Activated naive CD8-positive, alpha-beta T cell treated with anti-CD3 and anti-CD28 coated beads, Interleukin-2, amount 50 U/mL, for 16 hours (primary cell): ENCODE measurements around the gene VRTN.
A peak's percentile ranks its signal among the peaks of the same experiment; 100 is the strongest.
"Not testable (repeated sequence)": the region's sequence is repeated elsewhere in the genome, so short reads cannot be mapped to it uniquely, and the experiment has no call there.

ENCODE experiments used
- DNase-seq: peaks from one replicate; pipeline ENCODE4 v3.0.0-alpha.2; 2020; ENCODE audit warnings: low read depth, low spot score

Gene VRTN, protein sequence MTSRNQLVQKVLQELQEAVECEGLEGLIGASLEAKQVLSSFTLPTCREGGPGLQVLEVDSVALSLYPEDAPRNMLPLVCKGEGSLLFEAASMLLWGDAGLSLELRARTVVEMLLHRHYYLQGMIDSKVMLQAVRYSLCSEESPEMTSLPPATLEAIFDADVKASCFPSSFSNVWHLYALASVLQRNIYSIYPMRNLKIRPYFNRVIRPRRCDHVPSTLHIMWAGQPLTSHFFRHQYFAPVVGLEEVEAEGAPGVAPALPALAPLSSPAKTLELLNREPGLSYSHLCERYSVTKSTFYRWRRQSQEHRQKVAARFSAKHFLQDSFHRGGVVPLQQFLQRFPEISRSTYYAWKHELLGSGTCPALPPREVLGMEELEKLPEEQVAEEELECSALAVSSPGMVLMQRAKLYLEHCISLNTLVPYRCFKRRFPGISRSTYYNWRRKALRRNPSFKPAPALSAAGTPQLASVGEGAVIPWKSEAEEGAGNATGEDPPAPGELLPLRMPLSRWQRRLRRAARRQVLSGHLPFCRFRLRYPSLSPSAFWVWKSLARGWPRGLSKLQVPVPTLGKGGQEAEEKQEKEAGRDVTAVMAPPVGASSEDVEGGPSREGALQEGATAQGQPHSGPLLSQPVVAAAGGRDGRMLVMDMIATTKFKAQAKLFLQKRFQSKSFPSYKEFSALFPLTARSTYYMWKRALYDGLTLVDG

DNA sequence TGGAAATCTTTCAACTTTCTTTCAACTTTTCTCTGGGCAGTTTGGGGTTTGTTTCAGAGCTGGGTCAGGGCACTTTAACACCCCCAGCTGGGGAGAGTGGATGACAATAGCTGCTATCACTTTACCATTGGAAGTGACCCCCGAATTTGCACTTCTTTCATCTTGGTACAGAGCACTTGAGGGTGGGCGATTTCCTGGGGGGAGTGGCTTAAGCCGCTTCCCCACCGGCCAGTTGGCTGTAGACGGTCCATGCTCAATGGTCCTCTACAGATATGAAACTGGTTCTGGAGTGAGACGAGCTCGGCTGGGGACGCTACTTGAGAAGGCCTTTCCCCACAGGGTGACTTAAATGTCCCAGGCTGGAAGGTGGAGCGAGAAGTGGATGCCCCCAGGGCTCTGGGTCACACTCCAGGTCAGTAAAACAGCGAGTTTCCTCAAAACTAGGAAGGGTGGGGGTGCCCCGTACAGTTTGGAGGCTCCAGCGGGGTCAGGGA lies at the start of gene VRTN:
Gene VRTN (plus strand): TSS at position 231 of the 494 bp plus-strand sequence. CDS start 8,313 bp downstream, outside the sequence.
- DNase-seq = no peak

DNA sequence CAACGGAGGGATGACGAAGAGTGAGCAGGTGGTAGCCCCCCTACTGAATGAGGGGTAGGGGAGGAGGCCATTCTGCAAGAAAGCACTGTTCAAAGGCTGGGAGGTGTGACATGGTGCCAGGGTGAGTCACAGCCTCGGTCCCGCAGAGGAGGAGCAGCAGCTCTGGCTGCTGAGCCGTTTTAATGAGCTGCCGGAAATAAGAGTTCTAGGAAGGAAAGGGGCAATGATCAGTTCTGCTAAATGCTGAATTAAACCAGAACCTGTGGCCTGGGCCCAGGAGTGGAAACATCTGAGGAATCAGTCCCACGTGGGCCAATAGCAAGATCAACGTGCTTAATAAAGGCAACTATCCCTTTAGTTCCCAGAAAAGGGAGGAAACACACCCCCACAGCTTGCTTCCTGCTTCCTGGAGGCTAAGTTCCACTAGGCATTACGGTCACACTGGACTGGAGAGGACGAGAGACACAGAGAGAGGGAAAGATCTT lies 49.2 kb upstream of the VRTN start:
- no peak for DNase-seq

DNA sequence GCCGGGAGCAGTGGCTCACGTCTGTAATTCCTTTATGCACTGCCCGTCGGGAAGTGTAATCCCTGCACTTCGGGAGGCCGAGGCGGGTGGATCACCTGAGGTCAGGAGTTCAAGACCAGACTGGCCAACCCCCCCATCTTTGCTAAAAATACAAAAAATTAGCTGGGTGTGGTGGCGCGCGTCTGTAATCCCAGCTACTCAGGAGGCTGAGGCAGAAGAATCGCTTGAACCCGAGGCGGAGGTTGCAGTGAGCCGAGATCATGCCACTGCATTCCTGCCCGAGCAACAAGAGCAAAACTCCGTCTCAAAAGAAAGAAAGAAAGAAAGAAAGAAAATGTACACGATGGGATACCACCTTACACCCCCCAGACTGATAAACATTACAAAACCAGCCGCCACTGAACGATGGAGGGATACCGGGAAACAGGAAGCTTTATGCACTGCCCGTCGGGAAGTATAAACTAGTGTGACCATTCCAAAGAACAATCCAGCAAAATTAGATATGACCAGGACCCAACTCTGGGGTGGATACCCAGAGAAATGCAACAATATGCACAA lies 46.6 kb upstream of the VRTN start:
- DNase-seq = no peak

DNA sequence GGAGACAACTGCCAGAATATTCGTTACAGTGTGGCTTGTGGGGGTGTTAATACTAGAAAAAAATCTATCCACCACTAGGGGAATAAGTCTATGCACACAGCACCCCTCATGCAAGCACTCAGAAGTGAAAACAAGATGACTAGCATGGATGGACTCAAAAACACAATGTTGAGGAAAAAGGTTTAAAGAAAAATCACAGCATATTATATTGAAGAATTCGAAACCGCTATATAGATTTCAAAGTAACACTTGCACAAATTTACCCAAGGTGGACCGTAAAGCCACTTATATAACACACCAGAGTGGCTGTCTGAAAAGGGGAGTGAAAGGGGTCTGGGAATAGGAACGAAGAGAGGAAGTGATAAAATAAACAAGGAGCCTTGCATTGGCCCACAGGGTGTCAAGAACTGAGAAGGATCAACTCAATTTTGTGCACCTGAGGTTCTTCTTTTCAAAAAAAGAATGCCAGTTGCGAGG lies 46.1 kb upstream of the VRTN start:
- no peak for DNase-seq

DNA sequence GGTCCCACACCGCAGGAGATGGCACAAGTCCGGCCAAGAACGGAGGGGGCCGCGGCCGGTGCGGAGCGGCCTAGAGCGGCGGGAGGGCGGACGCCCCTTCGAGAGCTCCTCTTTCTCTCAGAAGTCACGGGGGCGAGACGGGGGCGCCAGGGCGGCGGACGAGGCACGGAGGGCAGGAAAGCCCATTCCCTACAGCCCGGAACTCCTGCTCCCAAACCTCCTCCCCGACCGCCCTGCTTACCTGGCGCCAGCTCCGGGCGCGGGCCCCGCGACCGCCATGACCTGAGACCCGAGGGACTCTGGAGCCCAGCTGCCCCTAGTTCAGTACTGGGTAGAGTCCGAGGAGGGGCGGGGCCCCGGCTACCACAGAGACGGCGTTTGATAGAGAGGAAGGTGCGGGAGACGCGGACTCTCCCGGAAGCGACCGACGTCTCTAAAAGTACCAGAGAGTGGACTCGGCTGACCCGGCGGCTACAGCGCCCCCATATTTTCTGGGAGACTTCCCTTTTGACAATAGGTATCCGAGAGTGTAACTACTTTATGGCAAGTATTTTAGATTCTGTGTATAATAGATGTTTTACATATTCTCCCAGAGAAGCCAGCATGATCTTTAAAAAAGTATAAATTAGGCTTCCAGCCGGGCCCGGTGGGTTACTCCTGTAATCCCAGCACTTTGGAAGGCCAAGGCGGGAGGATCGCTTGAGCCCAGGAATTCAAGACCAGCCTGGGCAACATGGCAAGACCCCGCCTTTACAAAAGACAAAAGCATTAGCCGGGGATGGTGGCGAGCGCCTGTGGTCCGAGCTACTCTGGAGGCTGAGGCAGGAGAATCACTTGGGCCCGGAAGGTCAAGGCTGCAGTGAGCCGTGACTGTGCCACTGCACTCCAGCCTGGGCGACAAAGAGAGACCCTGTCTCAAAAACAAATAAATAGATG lies 45.4 kb upstream of the VRTN start, which contains the start of gene ABCD4:
Gene ABCD4 (minus strand): TSS at position 301 of the 936 bp plus-strand sequence. CDS start 22 bp downstream, at position 279.
- DNase-seq = peak; percentile 67

DNA sequence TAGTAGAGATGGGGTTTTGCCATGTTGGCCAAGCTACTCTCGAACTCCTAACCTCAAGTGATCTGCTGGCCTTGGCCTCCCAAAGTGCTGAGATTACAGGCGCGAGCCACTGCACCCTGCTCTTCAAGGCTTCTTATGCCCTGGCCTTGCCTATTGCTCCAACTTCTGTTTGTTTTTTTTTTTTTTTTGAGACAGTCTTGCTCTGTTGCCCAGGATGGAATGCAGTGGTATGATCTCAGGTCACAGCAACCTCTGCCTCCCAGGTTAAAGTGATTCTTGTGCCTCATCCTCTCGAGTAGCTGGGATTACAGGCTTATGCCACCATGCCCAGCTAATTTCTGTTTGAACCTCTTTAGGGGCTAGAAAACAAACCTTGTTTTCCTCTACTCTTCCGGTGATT lies 39.6 kb upstream of the VRTN start:
- DNase-seq = no peak

DNA sequence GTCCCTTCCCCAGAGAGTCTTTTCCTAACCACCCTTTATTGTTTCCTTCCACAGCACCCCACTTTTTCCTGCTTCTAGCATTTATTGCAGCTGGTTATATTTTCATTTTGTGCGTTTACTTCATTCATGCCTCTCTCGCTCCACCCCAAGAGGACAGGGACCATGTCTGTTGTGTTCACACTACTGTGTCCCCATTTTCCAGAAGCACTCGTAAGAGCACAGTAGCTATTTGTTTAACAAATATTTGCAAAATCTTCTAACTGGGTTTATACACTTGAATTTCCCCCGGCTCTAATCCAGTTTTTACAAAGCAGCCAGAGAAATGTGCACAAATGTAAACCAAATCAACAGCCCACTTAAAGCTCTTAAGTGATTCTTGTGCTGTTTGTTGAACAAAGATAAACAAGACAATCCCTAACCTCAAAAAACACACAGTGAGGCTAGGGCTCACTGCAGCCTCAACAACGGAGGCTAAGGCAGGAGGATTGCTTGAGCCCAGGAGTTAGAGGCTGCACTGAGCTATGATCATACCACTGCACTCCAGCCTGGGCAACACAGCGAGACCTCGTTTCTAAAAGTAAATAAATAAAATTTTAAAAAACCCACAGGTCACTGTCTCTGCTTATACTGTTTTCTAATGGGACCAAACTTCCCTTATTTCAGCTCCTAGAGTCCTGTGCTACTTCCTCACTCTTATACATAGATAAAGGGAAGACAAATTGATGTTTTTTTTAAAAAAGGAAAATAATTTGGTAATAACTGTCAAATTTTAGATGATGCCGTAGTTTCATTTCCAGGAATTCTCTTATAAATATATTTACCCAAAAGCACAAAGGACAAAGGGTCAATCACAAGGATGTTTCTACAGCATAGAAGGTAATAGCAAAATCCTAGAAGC lies 38.9 kb upstream of the VRTN start:
- no peak for DNase-seq

DNA sequence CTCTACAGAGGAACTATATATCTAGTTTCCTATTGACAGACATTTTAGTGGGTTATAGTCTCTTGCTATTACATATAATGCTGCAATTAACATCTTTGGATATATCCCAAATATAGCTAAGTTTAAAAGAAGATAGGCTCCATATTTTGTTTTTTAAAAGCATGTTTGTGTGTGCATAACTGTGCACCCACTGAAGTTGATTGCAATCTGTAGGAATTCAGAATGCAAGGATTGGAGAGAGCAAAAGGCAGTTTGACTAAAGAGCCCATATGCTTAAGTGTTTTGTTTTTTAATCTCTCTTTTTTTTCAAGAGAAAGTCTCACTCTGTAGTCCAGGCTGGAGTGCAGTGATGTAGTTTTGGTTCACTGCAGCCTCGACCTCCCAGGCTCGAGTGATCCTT lies 36.1 kb upstream of the VRTN start:
- DNase-seq = no peak

DNA sequence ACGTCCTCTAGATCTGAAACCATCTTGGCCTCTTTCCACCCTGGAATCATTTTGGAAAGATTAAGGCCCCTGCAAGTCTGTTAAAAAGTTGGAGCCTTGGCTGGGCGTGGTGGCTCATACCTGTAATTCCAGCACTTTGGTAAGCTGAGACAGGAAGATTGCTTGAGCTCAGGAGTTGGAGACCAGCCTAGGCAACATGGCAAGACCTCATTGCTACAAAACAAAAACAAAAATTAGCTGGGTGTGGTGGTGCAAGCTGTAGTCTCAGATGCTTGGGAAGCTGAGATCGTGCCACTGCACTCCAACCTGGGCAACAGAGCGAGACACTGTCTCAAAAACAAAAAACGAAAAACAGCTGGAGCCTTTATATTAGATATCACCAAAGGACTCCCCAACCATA lies 34.7 kb upstream of the VRTN start:
- DNase-seq = no peak

DNA sequence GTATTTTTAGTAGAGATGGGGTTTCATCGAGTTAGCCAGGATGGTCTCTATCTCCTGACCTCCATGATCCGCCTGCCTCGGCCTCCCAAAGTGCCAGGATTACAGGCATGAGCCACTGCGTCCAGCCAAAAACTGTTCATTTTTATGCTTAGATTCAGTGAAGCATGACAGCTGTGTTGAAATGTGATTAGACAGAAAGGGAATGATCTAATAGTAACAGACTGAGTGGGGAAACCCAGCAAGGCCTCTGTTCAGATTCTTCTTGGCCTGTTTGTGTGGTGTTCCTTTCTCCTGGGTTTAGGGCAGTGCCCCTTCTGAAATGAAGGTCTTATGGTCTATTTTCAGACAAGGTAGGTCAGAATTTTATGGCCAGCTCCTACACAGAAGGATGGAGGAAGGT lies 33.7 kb upstream of the VRTN start:
- no peak for DNase-seq

DNA sequence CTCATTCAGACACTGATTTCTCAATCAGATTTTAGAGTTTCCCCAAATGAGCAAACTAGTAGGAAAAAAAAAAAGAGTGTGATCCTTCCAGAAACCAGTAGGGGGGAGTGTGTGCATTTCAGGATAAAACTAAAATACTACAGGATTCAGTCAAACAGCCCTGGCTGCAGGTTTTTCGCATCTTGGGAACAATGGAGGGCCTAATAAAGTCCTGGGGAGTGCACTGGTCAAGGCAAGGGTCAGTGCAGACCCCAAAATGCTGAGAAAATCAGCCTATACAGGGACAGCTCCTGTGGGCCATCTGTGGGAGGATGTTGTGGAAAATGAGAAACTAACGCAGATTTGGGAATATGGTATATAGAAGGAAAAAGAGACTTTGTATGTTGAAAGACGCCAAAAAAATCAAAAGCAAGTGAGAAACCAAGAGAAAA lies 23.3 kb upstream of the VRTN start:
- DNase-seq = no peak

DNA sequence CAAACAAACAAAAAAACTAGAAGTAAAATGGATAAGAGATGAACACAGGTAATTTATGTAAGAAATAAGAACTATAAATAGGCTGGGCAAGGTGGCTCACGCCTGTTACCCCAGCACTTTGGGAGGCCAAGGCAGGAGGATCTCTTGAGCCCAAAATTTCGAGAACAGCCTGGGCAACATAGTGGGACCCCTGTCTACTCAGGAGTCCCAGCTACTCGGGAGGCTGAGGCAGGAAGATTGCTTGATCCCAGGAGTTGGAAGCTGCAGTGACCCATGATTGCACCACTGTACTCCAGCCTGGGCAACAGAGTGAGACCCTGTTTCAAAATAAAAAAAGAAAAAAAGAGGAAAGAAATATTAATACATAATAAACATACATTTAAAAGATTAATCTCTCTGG lies 22.8 kb upstream of the VRTN start:
- DNase-seq = no peak

DNA sequence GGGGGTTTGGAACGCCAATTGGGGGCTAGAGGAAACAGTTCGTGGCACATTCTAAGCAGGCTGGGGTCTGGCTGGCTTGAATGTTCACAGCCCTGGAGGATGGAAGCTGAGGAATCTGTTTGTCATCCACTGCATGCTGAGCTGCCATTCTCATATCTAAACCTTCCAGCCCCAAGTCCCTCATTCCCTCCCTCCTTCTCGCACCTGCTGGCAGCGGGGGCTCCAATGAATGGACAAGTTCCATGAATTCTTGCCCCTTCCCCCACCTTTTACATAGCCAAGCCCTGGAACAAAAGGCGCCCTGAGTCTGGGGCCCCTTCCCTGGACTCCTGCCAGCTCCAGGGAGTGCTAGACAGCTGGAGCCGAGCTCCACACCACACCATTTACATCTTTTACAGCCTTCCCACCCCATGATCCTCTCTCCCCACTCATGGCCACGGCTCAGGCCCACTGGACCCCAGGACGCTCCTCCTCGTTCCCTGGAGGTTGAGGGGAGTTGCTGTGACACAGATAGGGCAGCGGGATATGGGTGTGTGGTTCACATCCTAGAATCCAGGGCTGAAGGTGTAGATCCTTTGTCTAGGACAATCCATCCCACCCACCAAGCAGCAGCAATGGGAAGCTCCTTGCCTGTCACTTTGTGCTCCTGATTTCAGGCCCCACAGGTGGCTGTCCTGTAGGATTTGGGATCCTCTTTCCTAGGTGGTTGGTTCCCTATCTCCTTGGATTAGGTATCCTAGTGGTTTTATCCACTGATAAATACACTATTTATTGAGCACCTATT lies 21.7 kb upstream of the VRTN start:
- no peak for DNase-seq

DNA sequence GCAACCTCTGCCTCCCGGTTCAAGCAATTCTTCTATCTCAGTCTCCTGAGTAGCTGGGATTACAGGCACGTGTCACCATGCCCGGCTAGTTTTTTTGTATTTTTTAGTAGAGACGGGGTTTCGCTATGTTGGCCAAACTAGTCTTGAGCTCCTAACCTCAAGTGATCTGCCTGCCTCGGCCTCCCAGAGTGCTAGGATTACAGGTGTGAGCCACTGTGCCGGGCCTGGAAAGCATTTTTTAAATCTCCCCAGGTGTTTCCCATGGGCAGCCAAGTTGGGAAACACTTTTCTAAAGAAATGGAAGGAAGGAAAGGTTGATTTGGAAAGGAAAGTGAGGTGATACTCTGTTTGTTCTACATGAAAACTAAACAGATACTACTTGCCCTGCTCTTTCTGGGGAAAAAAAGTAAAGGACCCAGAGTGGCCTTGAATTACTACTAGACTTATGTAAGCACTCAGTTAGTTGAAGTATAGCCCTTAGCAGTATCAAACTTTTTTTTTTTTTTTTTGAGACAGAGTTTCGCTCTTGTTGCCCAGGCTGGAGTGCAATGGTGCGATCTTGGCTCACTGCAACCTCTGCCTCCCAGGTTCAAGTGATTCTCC lies 18.2 kb upstream of the VRTN start:
- not testable (repeated sequence) for DNase-seq

DNA sequence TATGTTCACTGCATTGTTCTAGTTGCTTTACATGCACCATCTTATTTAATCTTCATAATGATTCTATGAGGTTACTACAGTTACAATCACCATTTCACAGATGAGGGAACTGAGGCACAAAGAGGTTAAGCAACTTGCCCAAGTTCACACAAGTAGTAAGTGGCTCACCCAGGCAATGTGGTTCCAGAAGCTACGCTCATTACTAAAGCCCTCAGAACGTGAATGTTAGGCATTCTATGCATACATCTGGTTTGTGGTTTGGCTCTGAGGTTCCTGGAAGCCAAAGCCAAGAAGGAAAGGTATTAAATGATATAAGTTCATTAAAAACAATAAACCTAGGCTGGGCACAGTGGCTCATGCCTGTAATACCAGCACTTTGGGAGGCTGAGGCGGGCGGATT lies 14.4 kb upstream of the VRTN start:
- DNase-seq = no peak

DNA sequence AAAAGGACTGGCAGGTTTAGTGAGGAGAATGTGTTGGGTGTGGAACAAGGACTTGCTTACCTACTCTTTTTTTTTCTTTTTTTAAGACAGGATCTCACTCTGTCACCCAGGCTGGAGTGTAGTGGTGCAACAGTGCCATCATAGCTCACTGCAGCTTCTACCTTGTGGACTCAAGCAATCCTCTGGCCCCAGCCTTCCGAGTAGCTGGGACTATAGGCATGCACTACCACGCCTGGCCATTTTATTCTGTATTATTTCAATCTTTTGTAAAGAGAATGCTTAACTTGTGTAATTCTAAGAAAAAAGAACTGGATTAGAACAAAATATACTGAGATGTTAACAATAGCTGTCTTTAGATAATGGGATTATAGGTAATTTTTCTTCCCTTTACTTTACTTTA lies 1.9 kb upstream of the VRTN start:
- DNase-seq = no peak

DNA sequence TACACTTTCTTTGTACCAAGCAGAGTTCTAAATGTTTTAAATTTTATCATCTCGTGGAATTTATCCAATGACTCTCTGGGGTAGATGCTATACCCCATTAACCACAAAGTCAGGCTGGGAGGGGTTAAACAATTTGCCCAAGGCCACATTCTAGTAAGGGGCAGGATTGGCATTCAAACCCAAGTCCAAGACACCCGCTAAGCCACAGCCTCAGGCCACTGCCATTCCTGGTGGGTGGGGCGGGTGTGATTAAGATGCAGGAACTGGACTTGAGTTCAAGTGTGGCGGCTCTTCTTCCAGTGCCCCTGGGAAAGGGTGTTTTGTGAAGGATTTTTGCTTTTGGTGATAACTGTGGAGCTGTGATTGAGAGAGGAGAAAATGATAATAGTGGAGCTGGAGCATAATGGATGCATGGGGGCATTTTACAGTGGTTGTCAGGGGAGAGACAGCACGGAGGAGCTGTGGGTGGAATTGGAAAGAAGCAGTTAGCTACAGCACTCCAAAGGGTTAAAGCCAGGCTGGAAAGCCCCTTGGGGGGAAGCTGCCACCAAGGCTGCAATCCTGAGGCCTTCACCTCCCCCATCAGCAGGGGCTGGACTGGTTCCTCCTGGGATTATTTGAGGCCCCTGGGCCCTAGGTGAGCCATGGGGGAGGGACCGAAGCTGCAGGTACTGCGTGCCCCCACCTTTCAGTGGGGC lies 1.0 kb upstream of the VRTN start:
- DNase-seq = no peak

DNA sequence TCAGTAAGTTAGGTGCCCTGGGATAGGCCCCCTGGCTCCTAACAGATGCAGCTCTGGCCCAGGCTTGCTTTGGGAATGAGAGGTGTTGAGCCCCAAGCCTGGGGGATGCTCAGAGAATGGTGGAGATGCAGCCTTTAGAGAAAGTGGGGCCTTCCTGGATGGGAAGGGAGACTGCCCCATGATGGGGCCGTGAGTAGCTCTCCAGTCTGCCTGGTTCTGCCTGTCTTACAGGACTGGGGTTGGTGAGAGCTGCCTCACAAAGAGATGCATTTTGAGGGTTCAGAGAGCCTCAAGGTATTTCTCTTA lies 523 bp upstream of the VRTN start:
- DNase-seq = no peak
